DOHH2 (cell line): ENCODE data around the gene CDK5R1.

ENCODE experiments used
- H3F3A ChIP-seq: fragments of 200-600 bp; sonication (generic), shearing (Covaris generic); 2 replicates; pipeline ENCODE4 v1.6.0; 2016; ENCODE audit warnings: antibody characterized with exemption, mild to moderate bottlenecking; ENCODE audit not compliant: control insufficient read depth, insufficient read depth
- H3K27ac ChIP-seq: fragments of 200-600 bp; sonication (generic); 2 replicates; pipeline ENCODE4 v1.5.1; 2014; ENCODE audit warnings: low read depth, mild to moderate bottlenecking, low read length, moderate library complexity
- H3K27me3 ChIP-seq: fragments of 200-600 bp; sonication (generic); 2 replicates; pipeline ENCODE4 v1.6.1; 2014; ENCODE audit warnings: mild to moderate bottlenecking, low read length, mixed read lengths; ENCODE audit not compliant: control insufficient read depth
- H3K36me3 ChIP-seq: fragments of 200-600 bp; sonication (generic); 2 replicates; pipeline ENCODE4 v1.6.1; 2014; ENCODE audit warnings: mild to moderate bottlenecking, low read length, moderate library complexity, mixed read lengths; ENCODE audit not compliant: control insufficient read depth
- H3K4me1 ChIP-seq: fragments of 200-600 bp; sonication (generic); 2 replicates; pipeline ENCODE4 v1.6.1; 2014; ENCODE audit warnings: mild to moderate bottlenecking, low read length, mixed read lengths; ENCODE audit not compliant: control insufficient read depth
- H3K4me2 ChIP-seq: fragments of 200-600 bp; sonication (generic); 2 replicates; pipeline ENCODE4 v1.6.0; 2014; ENCODE audit warnings: mild to moderate bottlenecking, low read length, moderate library complexity
- H3K4me3 ChIP-seq: fragments of 200-600 bp; sonication (generic); 2 replicates; pipeline ENCODE4 v1.5.1; 2014; ENCODE audit warnings: mild to moderate bottlenecking, low read length, mixed read lengths
- H3K79me2 ChIP-seq: fragments of 200-600 bp; sonication (generic); 2 replicates; pipeline ENCODE4 v1.6.1; 2014; ENCODE audit warnings: mild to moderate bottlenecking, low read length, mixed read lengths; ENCODE audit not compliant: control insufficient read depth
- H3K9me2 ChIP-seq: fragments of 200-600 bp; sonication (generic); replicated peaks from 2 replicates; pipeline ENCODE4 v1.6.1; 2014; ENCODE audit warnings: mild to moderate bottlenecking, low read length, mixed read lengths; ENCODE audit not compliant: control insufficient read depth
- H3K9me3 ChIP-seq: fragments of 200-600 bp; sonication (generic); 2 replicates; pipeline ENCODE4 v1.6.1; 2014; ENCODE audit warnings: antibody characterized with exemption, low read length, mixed read lengths; ENCODE audit not compliant: control insufficient read depth, insufficient read depth
- H4K20me1 ChIP-seq: fragments of 200-600 bp; sonication (generic); 2 replicates; pipeline ENCODE4 v1.6.0; 2014; ENCODE audit warnings: low read depth, mild to moderate bottlenecking, antibody characterized with exemption, low read length, moderate library complexity; ENCODE audit not compliant: control insufficient read depth, insufficient read depth
- CTCF ChIP-seq: fragments of 200-600 bp; sonication (generic); IDR thresholded peaks from one replicate; pipeline ENCODE4 v1.5.1; 2014; ENCODE audit warnings: antibody characterized with exemption, mild to moderate bottlenecking, low read depth, low read length; ENCODE audit not compliant: poor library complexity, severe bottlenecking
- EZH2phosphoT487 ChIP-seq: fragments of 200-600 bp; sonication (generic); IDR thresholded peaks from 2 replicates; pipeline ENCODE4 v1.6.1; 2017; ENCODE audit warnings: borderline replicate concordance, mild to moderate bottlenecking, antibody characterized with exemption, low read length, moderate library complexity, mixed read lengths

CDK5R1 gene

GRCh38 chr17:32444301-32445073, 42.3 kb upstream of the CDK5R1 start, which contains the start of gene PSMD11:
Gene PSMD11, plus strand, starts transcription at chr17:32444510. Its CDS starts 14 bp downstream, at chr17:32444524.
- H4K20me1 ChIP-seq, result peaks cover 14% of the 10 kb centered on the region; the same call in 1 of the 2 replicates
- no peak for TF ChIP-seq EZH2phosphoT487
- peak; percentile 92 for TF ChIP-seq CTCF
- H3K9me2 ChIP-seq, result no peaks in the 10 kb centered on the region
- peak within 1 kb of the TSS; percentile 88 for H3K4me3 ChIP-seq
- peaks cover 27% of the 10 kb centered on the region for H3K4me1 ChIP-seq
- H3K27ac ChIP-seq, result peak within 1 kb of the TSS; percentile 47
- H3K36me3 ChIP-seq, result peaks cover 44% of the 10 kb centered on the region
- no peaks in the 10 kb centered on the region for H3F3A ChIP-seq
- H3K9me3 ChIP-seq, result no peaks in the 10 kb centered on the region
- peak within 1 kb of the TSS; percentile 95 for H3K4me2 ChIP-seq
- peaks cover 51% of the 10 kb centered on the region for H3K79me2 ChIP-seq
- peaks cover 21% of the 10 kb centered on the region for H3K27me3 ChIP-seq

- TF ChIP-seq CTCF, result no peak
- TF ChIP-seq EZH2phosphoT487, result no peak
- peak overlapping the region; percentile 88 for H3K4me3 ChIP-seq
- no peaks in the 10 kb centered on the region for H3K9me2 ChIP-seq
- peaks cover 56% of the 10 kb centered on the region for H3K79me2 ChIP-seq
- H4K20me1 ChIP-seq, result peaks cover 14% of the 10 kb centered on the region; the same call in 1 of the 2 replicates
- no peak overlapping the region for H3K27ac ChIP-seq
- no peaks in the 10 kb centered on the region for H3F3A ChIP-seq
- H3K4me1 ChIP-seq, result peaks cover 27% of the 10 kb centered on the region
- H3K9me3 ChIP-seq, result no peaks in the 10 kb centered on the region
- H3K27me3 ChIP-seq, result peaks cover 21% of the 10 kb centered on the region
- H3K4me2 ChIP-seq, result peak overlapping the region; percentile 94
- H3K36me3 ChIP-seq, result peaks cover 50% of the 10 kb centered on the region
Observed at GRCh38 chr17:32445074-32445415, 41.7 kb upstream of the CDK5R1 start.

- Histone ChIP-seq H3K4me3 (peak overlapping the region; percentile 88), H3K27ac (no peak overlapping the region), H3K4me2 (peak overlapping the region; percentile 94), H3F3A (no peaks in the 10 kb centered on the region), H3K9me2 (no peaks in the 10 kb centered on the region), H3K79me2 (peaks cover 60% of the 10 kb centered on the region), H3K9me3 (no peaks in the 10 kb centered on the region), H3K4me1 (peaks cover 27% of the 10 kb centered on the region), H4K20me1 (peaks cover 14% of the 10 kb centered on the region; the same call in 1 of the 2 replicates), H3K36me3 (peaks cover 54% of the 10 kb centered on the region), H3K27me3 (peaks cover 21% of the 10 kb centered on the region)
- TF ChIP-seq EZH2phosphoT487 (no peak), CTCF (no peak)
Observed at GRCh38 chr17:32445497-32445896, 41.3 kb upstream of the CDK5R1 start.
